ENCODE measurements around the gene ZNF383. TPM values are rescaled to one million over a fixed set of nuclear protein-coding genes. Genes with fewer than 3 reads are reported as not detected.
"Not testable (repeated sequence)": the region's sequence is repeated elsewhere in the genome, so short reads cannot be mapped to it uniquely, and the experiment has no call there.

ZNF383 gene
- total RNA-seq, 2 experiments from 2014 or later, result 8.4 to 9.1 TPM

- Mint-ChIP-seq H3K27ac (no peak overlapping the region), H3K4me1 (ENCODE audit: low read depth) (no peaks in the 10 kb centered on the region), H3K9me3 (peaks cover 60% of the 10 kb centered on the region)
These were observed 25.2 kb downstream of the ZNF383 start for GRCh38 chr19:37243206-37243632.

GRCh38 chr19:37251308-37252229 is 33.6 kb downstream of the ZNF383 start:
- intact Hi-C loops (cut with micrococcal nuclease), result no loop called here
- peak; percentile 43 for DNase-seq
- Mint-ChIP-seq H3K27me3 (ENCODE audit: low read depth) (no peaks in the 10 kb centered on the region), H3K36me3 (ENCODE audit: low read depth) (peaks cover 40% of the 10 kb centered on the region), H3K9me3 (peaks cover 55% of the 10 kb centered on the region), H3K4me1 (ENCODE audit: low read depth) (peaks cover 2% of the 10 kb centered on the region), H3K27ac (no peak overlapping the region), H3K4me3 (peak overlapping the region; percentile 50)
- CTCF ChIA-PET, result no interaction called here

More at GRCh38 chr19:37243206-37243632, 25.2 kb downstream of the ZNF383 start:
- Mint-ChIP-seq H3K4me3 (no peak overlapping the region), H3K36me3 (ENCODE audit: low read depth) (peaks cover 72% of the 10 kb centered on the region), H3K27me3 (ENCODE audit: low read depth) (no peaks in the 10 kb centered on the region)
- DNase-seq, result no peak
- CTCF ChIA-PET, result no interaction called here
- intact Hi-C loops (cut with micrococcal nuclease), result no loop called here

GRCh38 chr19:37263028-37263427 is 45.0 kb downstream of the ZNF383 start:
- H3K36me3 Mint-ChIP-seq (ENCODE audit: low read depth); CTCF ChIA-PET; DNase-seq; H3K4me3 Mint-ChIP-seq; intact Hi-C loops (cut with micrococcal nuclease); H3K27ac Mint-ChIP-seq; H3K4me1 Mint-ChIP-seq (ENCODE audit: low read depth); H3K27me3 Mint-ChIP-seq (ENCODE audit: low read depth): not testable (repeated sequence)
- peaks cover 20% of the 10 kb centered on the region for H3K9me3 Mint-ChIP-seq

- intact Hi-C loops (cut with micrococcal nuclease); H3K27me3 Mint-ChIP-seq (ENCODE audit: low read depth); CTCF ChIA-PET; H3K4me1 Mint-ChIP-seq (ENCODE audit: low read depth); DNase-seq; H3K27ac Mint-ChIP-seq; H3K36me3 Mint-ChIP-seq (ENCODE audit: low read depth); H3K4me3 Mint-ChIP-seq: not testable (repeated sequence)
- H3K9me3 Mint-ChIP-seq, result peaks cover 12% of the 10 kb centered on the region
These were observed 49.0 kb downstream of the ZNF383 start for GRCh38 chr19:37267005-37267404.

GRCh38 chr19:37267755-37268154 is 49.7 kb downstream of the ZNF383 start:
- intact Hi-C loops (cut with micrococcal nuclease); H3K27me3 Mint-ChIP-seq (ENCODE audit: low read depth); DNase-seq; H3K4me1 Mint-ChIP-seq (ENCODE audit: low read depth); CTCF ChIA-PET; H3K36me3 Mint-ChIP-seq (ENCODE audit: low read depth); H3K4me3 Mint-ChIP-seq; H3K27ac Mint-ChIP-seq: not testable (repeated sequence)
- peaks cover 11% of the 10 kb centered on the region for H3K9me3 Mint-ChIP-seq

GRCh38 chr19:37280656-37281055 is 62.6 kb downstream of the ZNF383 start:
- DNase-seq; H3K4me3 Mint-ChIP-seq; intact Hi-C loops (cut with micrococcal nuclease); H3K9me3 Mint-ChIP-seq; H3K36me3 Mint-ChIP-seq (ENCODE audit: low read depth); H3K27ac Mint-ChIP-seq; H3K27me3 Mint-ChIP-seq (ENCODE audit: low read depth); CTCF ChIA-PET; H3K4me1 Mint-ChIP-seq (ENCODE audit: low read depth): not testable (repeated sequence)

- H3K4me1 Mint-ChIP-seq (ENCODE audit: low read depth); H3K9me3 Mint-ChIP-seq; DNase-seq; H3K36me3 Mint-ChIP-seq (ENCODE audit: low read depth); H3K4me3 Mint-ChIP-seq; intact Hi-C loops (cut with micrococcal nuclease); H3K27ac Mint-ChIP-seq; H3K27me3 Mint-ChIP-seq (ENCODE audit: low read depth); CTCF ChIA-PET: not testable (repeated sequence)
These were observed 66.0 kb downstream of the ZNF383 start for GRCh38 chr19:37284020-37284419.

- CTCF ChIA-PET; H3K4me1 Mint-ChIP-seq (ENCODE audit: low read depth); intact Hi-C loops (cut with micrococcal nuclease); H3K4me3 Mint-ChIP-seq; DNase-seq; H3K27ac Mint-ChIP-seq; H3K36me3 Mint-ChIP-seq (ENCODE audit: low read depth); H3K27me3 Mint-ChIP-seq (ENCODE audit: low read depth); H3K9me3 Mint-ChIP-seq: not testable (repeated sequence)
These were observed 71.2 kb downstream of the ZNF383 start for GRCh38 chr19:37289229-37289628.

- H3K27me3 Mint-ChIP-seq (ENCODE audit: low read depth); H3K9me3 Mint-ChIP-seq; DNase-seq; H3K36me3 Mint-ChIP-seq (ENCODE audit: low read depth); intact Hi-C loops (cut with micrococcal nuclease); H3K4me1 Mint-ChIP-seq (ENCODE audit: low read depth); H3K27ac Mint-ChIP-seq; CTCF ChIA-PET; H3K4me3 Mint-ChIP-seq: not testable (repeated sequence)
These were observed 75.3 kb downstream of the ZNF383 start for GRCh38 chr19:37292998-37293939.

- H3K27ac Mint-ChIP-seq; CTCF ChIA-PET; intact Hi-C loops (cut with micrococcal nuclease); H3K27me3 Mint-ChIP-seq (ENCODE audit: low read depth); H3K4me1 Mint-ChIP-seq (ENCODE audit: low read depth); H3K36me3 Mint-ChIP-seq (ENCODE audit: low read depth); H3K4me3 Mint-ChIP-seq; DNase-seq; H3K9me3 Mint-ChIP-seq: not testable (repeated sequence)
These were observed 76.2 kb downstream of the ZNF383 start for GRCh38 chr19:37294246-37294645.
